ENCODE data around the gene TMEM30B. TPM values are rescaled to one million over a fixed set of nuclear protein-coding genes. Genes with fewer than 3 reads are reported as not detected.

Gene TMEM30B
- total and polyA plus RNA-seq, 10 of the 15 experiments (the other 5 are each of a cell fraction or from before 2014, with no cell fraction given) = 0.10 TPM; not detected in 9

- Histone ChIP-seq H3K9me3 (replicated peaks; ENCODE audit: control insufficient read depth, insufficient read depth, low read length) (no peaks in the 10 kb centered on the region), H3K36me3 (ENCODE audit: control insufficient read depth in 2 of 2, insufficient read depth in 2 of 2, low read length in 1 of 2) (no peaks in the 10 kb centered on the region), H3K4me3 (no peak overlapping the region), H3K79me2 (ENCODE audit: control insufficient read depth, insufficient read depth, low read length) (no peaks in the 10 kb centered on the region), H3K4me1 (ENCODE audit: control insufficient read depth, insufficient read depth, low read length) (no peaks in the 10 kb centered on the region), H3K27ac (ENCODE audit: control insufficient read depth, insufficient read depth) (no peak overlapping the region), H3K27me3 (replicated peaks in 1 of 2; ENCODE audit: control insufficient read depth in 2 of 2, insufficient read depth in 2 of 2, low read length in 1 of 2) (peaks cover 0 to 5% of the 10 kb centered on the region in 2 experiments; a peak in 1 of 4 replicates), H3K4me2 (ENCODE audit: control insufficient read depth, insufficient read depth) (no peak overlapping the region), H4K20me1 (ENCODE audit: control insufficient read depth, insufficient read depth) (no peaks in the 10 kb centered on the region), H2AFZ (ENCODE audit: control insufficient read depth, low read depth, low read length) (no peak overlapping the region), H3K9ac (ENCODE audit: control insufficient read depth, insufficient read depth, low read length) (no peak overlapping the region)
- in situ Hi-C loops (cut with MboI) (no loop called here), intact Hi-C loops (cut with micrococcal nuclease; ENCODE audit: unreplicated experiment) (loop anchor here (5.0 kb wide), 1 partner anchor 570 kb away; no protein-coding TSS in a partner anchor)
- no TSS peak for BruUV-seq (replicated peaks)
- ChIA-PET POLR2A (no interaction called here), CTCF (interaction anchor here (0.7 to 5.3 kb wide), 6 partner anchors 8 to 896 kb away, joined by 3 to 83 read pairs (median 8); partner anchors contain the start of gene TMEM30B), SMC1A (ENCODE audit: uncharacterized antibody, unreplicated experiment) (interaction anchor here (1.0 to 1.6 kb wide), 5 partner anchors 15 to 300 kb away, joined by 3 to 5 read pairs (median 4); no protein-coding TSS in a partner anchor), RAD21 (ENCODE audit: unreplicated experiment) (interaction anchor here (2.9 kb wide), 1 partner anchor 571 kb away, joined by 16 read pairs; no protein-coding TSS in a partner anchor)
- DNase-seq (ENCODE audit: low read depth, low spot score) = no peak
- no peak for ATAC-seq
- 50% methylated on average over 11 of the region's 11 CpGs for WGBS (ENCODE audit: insufficient coverage, insufficient replicate concordance, low lambda C conversion rate, missing lambda C conversion rate)
- FAIRE-seq = no peak
- no peak for TF ChIP-seq ASH2L (IDR thresholded peaks at IDR 0.05; ENCODE audit: borderline replicate concordance, low read depth)
- no peak for TF ChIP-seq BCL3 (IDR thresholded peaks at IDR 0.05; ENCODE audit: borderline replicate concordance, insufficient read depth, low read depth, low read length, poor library complexity, severe bottlenecking)
- no peak for TF ChIP-seq RELB (IDR thresholded peaks at IDR 0.05; ENCODE audit: low read depth)
- no peak for TF ChIP-seq NR2C2 (IDR thresholded peaks at IDR 0.05; ENCODE audit: borderline replicate concordance, control insufficient read depth, insufficient read length, low read depth)
- TF ChIP-seq ZZZ3 (IDR thresholded peaks at IDR 0.05; ENCODE audit: control insufficient read depth, insufficient read length, low read depth) = no peak
- TF ChIP-seq STAT3 (IDR thresholded peaks at IDR 0.05; ENCODE audit: low read depth, low read length) = no peak
- no peak for TF ChIP-seq NFYA (IDR thresholded peaks at IDR 0.05; ENCODE audit: borderline replicate concordance, low read depth, low read length)
- no peak for TF ChIP-seq JUND (IDR thresholded peaks at IDR 0.05; ENCODE audit: low read depth, low read length)
- no peak for TF ChIP-seq SREBF1 (IDR thresholded peaks at IDR 0.05; ENCODE audit: low read length)
- no peak for TF ChIP-seq MYC (IDR thresholded peaks at IDR 0.05; ENCODE audit: insufficient read depth, insufficient read length, insufficient replicate concordance, low read length, severe bottlenecking)
- TF ChIP-seq DPF2 (IDR thresholded peaks at IDR 0.05) = no peak
- TF ChIP-seq IKZF2 (IDR thresholded peaks at IDR 0.05) = no peak
- no peak for TF ChIP-seq ZNF592 (IDR thresholded peaks at IDR 0.05)
- no peak for TF ChIP-seq HDAC6 (IDR thresholded peaks at IDR 0.05; ENCODE audit: unreplicated experiment)
- no peak for TF ChIP-seq WRNIP1 (IDR thresholded peaks at IDR 0.05; ENCODE audit: borderline replicate concordance, low read depth, low read length)
- TF ChIP-seq LARP7 (IDR thresholded peaks at IDR 0.05) = no peak
These were observed 14.0 kb downstream of the TMEM30B start for GRCh38 chr14:61266891-61267740.
